HG02885 (cell line): ENCODE data around the gene TSPAN1.

Experiments
- ATAC-seq: cut with Tn5 transposase; IDR thresholded peaks from one replicate; pipeline ENCODE4 v1.9.1; 2021; ENCODE audit warnings: mild to moderate bottlenecking; ENCODE audit not compliant: unreplicated experiment, poor library complexity

Gene TSPAN1

GRCh38 chr1:46158312-46159281, 16.3 kb upstream of the TSPAN1 start:
- no peak for ATAC-seq

- no peak for ATAC-seq
Observed at GRCh38 chr1:46159516-46159915, 15.4 kb upstream of the TSPAN1 start.

- ATAC-seq: no peak
Observed at GRCh38 chr1:46160212-46160611, 14.7 kb upstream of the TSPAN1 start.

DNA sequence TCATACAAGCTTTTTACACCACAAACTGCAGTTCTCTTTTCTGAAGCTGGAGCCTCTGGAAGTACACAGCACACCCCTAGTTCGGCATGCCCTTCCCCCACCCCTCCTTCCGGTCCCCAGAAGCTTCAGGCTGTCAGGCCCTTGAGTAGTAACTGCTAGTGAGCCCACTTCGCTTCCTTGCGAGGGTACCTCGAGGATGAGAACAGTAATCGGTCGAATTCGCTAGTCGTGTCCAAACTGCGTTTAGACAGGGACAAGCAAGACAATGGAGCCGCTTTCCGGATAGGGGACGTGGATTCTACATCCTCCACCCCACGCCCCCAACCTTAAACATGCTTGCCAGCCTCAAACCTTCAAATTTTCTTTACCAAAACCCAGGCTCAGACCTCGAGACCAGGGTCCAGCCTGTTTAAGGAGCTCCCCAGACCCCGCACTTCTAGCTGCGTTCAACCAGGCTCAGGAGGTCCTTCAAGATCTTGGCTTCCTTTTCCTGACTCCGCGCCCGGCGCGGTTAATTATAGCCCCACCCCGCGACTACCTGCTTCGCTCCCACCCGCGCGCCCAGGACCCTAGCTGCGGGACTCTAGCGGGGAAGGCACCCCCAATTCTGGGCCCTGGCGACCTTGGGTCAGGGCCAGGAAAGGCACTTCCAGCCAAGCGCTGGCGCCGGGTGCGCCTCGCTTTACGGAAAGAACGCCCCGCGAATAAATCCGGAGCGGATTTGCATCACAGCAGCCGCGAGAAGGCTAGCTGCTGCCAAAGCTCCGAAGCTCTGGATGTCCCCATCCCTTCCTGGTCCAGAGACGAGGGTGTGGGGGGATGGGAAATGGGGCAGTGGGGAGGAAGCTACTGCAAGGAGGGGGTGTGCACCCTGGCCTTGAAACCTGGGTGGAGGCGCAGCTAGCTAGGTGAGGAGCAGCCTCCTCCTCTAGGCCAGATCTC, 8.1 kb upstream of the TSPAN1 start:
- ATAC-seq: no peak

GRCh38 chr1:46168477-46168876, 6.4 kb upstream of the TSPAN1 start:
- ATAC-seq: no peak

- no peak for ATAC-seq
Observed at GRCh38 chr1:46169811-46170454, 5.0 kb upstream of the TSPAN1 start.

DNA sequence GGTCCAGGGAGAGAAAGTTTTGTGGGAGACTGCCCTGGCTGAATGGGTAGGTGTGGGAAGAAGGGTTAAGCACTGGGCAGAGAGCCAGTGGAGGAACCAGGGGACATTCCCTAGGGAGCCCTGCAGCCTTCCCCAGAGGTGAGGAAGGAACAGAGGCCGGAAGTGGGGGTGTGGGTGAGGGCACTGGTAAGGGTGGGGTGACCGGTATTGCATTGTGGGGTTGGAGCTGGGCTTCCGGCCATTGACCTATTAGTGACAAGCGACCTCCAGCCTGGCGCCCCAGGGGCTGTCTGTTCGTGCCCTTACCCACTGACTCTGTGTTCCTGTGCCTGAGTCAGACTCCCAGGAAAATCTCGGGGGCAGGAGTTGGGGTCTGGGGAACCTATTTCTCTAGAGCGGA, 3.5 kb upstream of the TSPAN1 start:
- no peak for ATAC-seq

DNA sequence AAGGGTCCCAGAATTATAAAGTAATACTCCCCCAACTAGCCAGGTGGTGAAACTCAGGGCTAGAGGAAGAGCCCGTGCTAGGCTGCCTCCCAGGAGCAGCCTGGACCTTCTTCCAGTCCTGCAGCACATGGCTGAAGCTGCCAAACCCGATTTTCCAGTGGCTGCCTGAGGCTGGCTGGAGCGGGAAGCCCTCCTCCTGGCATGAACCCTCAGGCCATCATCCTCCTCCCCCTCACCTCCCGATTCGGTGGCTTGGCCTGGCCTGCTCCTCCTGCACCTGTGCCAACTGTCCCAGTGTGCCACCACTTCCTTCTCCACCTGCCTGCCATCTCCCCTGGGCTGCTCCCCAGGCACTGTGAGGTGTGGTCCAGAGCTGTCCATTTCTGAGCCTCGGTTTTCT, 3.0 kb upstream of the TSPAN1 start:
- ATAC-seq: no peak

- ATAC-seq: no peak
Observed at GRCh38 chr1:46172321-46172720, 2.6 kb upstream of the TSPAN1 start.

GRCh38 chr1:46173361-46173856, 1.5 kb upstream of the TSPAN1 start:
- ATAC-seq: no peak

DNA sequence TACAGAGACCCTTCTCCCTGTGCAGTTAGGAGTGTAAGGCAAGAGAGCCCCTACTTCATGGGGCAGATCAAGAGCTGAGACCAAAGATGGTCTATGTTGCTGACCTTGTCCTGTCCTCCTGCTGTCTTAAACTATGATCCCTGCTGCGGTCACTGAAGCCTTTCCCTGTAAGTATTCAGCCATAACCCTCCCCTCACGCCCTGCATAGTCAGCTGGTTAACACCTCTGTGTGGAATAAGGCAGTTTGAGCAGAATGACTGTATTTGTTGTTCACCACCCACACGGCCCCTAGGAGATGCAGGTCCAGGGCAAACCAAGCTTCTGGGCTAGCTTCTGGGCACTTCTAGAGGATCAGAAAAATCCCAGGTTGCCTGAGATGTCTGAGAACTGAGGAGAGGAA, 356 bp downstream of the TSPAN1 start:
- no peak for ATAC-seq

- ATAC-seq: no peak
Observed at GRCh38 chr1:46176211-46176865, 1.5 kb downstream of the TSPAN1 start, which contains the start of gene P3R3URF. Gene P3R3URF, minus strand, starts transcription at chr1:46176488. Its CDS starts 17 bp downstream, at chr1:46176471.

DNA sequence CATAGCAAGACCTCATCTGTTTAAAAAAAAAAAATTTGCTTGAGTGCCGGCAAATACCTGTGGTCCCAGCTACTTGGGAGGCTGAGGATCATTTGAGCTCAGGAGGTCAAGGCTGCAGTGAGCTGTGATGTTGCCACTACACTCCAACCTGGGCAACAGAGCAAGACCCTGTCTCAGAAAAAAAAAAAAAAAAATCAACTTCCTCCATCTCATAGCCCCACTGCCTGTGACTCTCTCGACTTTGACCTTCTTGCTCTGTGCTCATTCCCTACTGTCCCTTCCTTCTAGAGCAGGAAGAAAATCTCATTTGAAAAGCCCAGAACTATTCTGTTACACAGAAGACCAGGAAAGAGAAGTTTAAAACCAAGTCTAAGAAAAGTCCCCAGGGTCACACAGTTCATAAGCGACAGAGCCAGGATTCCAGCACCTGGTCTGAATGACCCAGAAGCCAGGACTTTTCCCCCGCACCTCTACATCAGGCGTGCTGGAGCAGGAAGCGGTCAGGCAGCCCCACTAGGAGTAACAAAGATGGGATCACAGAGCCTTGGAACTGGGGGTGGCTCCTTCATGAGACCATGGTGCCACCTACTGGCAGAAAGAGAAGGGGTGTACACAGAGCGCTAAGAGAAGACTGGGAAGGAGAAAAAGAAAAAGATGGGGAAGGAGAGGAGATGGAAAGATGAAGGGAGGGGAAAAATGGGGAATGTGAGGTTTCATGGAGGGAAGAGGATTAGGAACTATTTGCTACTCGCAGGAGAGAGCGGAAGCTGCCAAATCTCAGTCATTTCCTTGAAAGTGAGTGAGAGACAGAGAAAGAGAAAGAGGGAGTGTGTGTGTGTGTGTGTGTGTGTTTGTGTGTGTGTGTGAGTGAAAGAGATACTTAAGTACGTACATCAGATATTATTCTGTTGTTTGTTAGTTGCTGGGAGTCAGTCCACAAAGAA, 4.5 kb downstream of the TSPAN1 start:
- no peak for ATAC-seq

- no peak for ATAC-seq
Observed at GRCh38 chr1:46180082-46180616, 5.3 kb downstream of the TSPAN1 start.

DNA sequence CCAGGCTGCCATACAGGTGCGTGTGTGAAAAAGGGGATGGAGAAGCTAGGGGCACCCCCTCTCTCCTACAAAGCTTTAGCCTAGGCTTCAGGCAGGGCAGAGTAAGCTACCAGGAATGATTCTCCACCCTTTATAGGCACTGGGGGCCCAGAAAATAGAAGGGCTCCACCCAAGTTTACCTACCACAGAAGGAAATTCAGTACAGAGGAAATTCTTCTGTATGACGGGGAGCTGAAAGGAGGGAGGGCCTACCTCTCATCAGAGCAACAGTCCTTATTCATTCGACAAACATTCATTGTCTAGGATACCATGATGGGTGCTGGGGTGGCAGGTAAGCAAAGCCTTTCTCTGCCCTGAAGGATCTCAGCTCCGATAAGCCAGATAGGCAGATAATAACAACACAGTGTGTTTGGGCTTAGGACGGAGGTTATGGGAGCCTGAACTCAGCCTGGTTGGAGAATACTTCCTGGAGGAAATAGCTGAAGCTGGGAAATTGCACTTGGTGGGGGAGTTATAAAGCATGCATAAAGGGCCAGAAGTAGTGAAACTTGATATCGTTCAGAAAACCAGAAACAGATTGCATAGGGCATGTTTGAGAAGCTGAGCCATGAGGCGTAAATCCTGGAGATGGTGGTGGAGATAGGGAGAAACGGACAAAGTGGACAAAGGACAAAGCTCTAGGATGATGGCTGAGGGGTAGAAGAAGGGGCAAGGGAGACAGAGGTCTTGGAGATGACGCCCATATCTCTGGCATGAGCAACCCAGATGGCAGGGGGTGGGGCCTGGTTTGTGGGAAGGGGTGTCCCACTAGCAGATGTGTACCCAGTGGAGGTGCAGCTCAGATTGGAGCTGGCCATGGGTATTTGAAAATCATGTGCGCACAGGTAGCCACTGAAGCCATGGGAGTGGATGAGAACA, 6.7 kb downstream of the TSPAN1 start:
- ATAC-seq: no peak

DNA sequence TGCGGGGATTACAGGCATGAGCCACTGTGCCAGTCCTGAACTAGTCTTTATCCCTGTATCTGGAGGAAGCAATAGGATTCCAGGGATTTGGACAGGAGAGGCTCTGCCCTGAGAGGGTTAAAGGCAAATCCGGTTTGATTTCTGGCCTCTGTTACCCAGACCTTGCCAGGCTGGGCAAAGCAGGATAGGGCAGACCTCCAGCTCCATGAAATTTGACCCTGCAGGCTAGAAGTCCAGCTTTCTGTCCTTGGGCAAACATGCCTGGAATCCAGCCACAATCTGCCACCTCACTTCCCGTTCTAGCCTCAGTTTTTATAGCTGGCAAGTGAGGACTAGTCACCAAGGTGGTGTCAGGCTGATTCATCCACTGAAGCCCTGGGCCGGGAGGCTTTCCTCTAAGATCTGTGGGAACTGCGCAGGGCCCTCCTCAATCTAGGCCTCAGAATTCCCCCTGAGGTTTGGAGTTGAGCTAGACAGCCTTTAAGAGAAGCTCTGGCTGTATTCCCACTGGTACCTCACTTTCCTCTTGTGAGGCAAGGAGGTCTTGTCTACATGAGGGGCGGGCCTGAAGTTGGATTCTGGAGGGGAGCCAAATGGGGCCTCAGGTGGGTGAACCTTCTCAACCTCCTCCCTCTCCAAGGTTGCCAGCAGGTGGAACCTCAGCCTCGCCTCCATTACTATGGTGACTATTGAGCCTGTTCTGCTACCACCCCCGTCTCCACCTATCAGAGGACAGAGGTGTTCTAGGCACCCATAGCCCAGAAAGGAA, 8.4 kb downstream of the TSPAN1 start:
- no peak for ATAC-seq
